ENCODE results near the gene NR2F1-AS1. TPM values are rescaled to one million over a fixed set of nuclear protein-coding genes. Genes with fewer than 3 reads are reported as not detected.

NR2F1-AS1 gene
- total RNA-seq, 2 experiments from 2014 or later, result not detected

GRCh38 chr5:93371893-93372292 lies 209.1 kb downstream of the NR2F1-AS1 start:
- no peaks in the 10 kb centered on the region for H3K4me1 Mint-ChIP-seq
- H3K4me3 Mint-ChIP-seq, result no peak overlapping the region
- ChIA-PET CTCF (no interaction called here), POLR2A (no interaction called here)
- peaks cover 3% of the 10 kb centered on the region for H3K9me3 Mint-ChIP-seq
- no peaks in the 10 kb centered on the region for H3K27me3 Mint-ChIP-seq
- no peaks in the 10 kb centered on the region for H3K36me3 Mint-ChIP-seq (ENCODE audit: low read depth)
- DNase-seq, result no peak
- H3K27ac Mint-ChIP-seq, result no peak overlapping the region

DNA sequence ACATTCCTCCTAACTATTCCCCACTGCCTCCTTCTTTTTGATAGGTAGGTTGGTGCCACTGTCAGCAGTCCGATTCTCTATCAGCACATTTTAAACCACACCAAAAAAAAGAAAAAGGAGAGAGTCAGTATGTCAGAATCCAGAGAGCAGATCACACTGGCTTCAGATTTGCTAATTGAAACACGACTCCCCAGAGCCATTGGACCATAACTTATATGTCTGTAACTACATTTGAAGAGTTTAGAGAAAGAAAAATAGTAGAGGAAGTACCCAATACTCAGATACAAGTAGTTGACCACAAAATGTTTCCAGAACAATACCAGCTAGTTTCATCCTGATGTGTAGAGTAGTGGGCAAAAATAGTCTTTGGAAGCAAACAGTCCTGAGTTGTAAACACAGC lies 216.6 kb downstream of the NR2F1-AS1 start:
- no peak overlapping the region for H3K4me3 Mint-ChIP-seq
- H3K27me3 Mint-ChIP-seq, result no peaks in the 10 kb centered on the region
- ChIA-PET POLR2A (no interaction called here), CTCF (no interaction called here)
- H3K9me3 Mint-ChIP-seq, result no peaks in the 10 kb centered on the region
- no peaks in the 10 kb centered on the region for H3K36me3 Mint-ChIP-seq (ENCODE audit: low read depth)
- H3K4me1 Mint-ChIP-seq, result no peaks in the 10 kb centered on the region
- no peak for DNase-seq
- H3K27ac Mint-ChIP-seq, result no peak overlapping the region

DNA sequence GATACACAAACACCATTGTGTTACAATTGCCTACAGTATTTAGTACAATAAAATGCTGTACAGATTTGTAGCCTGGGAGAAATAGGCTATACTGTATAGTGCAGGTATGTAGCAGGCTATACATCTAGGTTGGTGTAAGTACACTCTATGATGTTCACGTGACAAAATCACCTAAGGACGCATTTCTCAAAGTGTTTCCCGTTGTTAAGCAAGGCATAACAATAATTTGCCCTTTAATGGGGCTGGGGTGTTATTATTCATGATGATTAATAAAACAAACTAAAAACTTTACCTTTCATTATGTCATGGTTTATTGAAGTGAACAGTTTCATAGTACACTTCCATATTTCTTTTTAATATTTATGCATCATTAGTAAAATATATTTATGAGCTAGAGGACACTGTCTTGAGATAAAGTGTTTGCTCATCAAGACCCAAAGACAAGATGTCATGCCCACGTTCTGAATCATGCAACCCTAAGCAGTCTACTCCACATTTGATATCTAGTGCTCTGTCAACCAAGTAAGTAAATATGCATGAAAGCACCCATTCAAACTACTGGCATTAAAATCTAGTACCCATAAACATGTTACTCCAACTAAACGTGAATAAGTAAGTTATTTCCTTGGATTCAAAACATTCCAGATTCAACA lies 220.5 kb downstream of the NR2F1-AS1 start:
- H3K9me3 Mint-ChIP-seq, result no peaks in the 10 kb centered on the region
- no peak overlapping the region for H3K27ac Mint-ChIP-seq
- ChIA-PET CTCF (no interaction called here), POLR2A (no interaction called here)
- H3K27me3 Mint-ChIP-seq, result no peaks in the 10 kb centered on the region
- no peaks in the 10 kb centered on the region for H3K36me3 Mint-ChIP-seq (ENCODE audit: low read depth)
- H3K4me3 Mint-ChIP-seq, result no peak overlapping the region
- H3K4me1 Mint-ChIP-seq, result no peaks in the 10 kb centered on the region
- no peak for DNase-seq

- no peaks in the 10 kb centered on the region for H3K27me3 Mint-ChIP-seq
- no peaks in the 10 kb centered on the region for H3K36me3 Mint-ChIP-seq (ENCODE audit: low read depth)
- H3K27ac Mint-ChIP-seq, result no peak overlapping the region
- H3K4me3 Mint-ChIP-seq, result no peak overlapping the region
- ChIA-PET POLR2A (no interaction called here), CTCF (no interaction called here)
- no peaks in the 10 kb centered on the region for H3K4me1 Mint-ChIP-seq
- DNase-seq, result no peak
- no peaks in the 10 kb centered on the region for H3K9me3 Mint-ChIP-seq
Observed at GRCh38 chr5:93359960-93360305, 221.1 kb downstream of the NR2F1-AS1 start.

Other genes starting within 250 kb of the NR2F1-AS1 start
- gene NR2F1, start 2.0 kb upstream of the NR2F1-AS1 start, total RNA-seq, result not detected
- under 1 TPM; 0.68 to 0.71 TPM for gene POU5F2, start 160.4 kb upstream of the NR2F1-AS1 start, total RNA-seq